Activated naive CD4-positive, alpha-beta T cell treated with Interleukin-2 at 50 U/mL for 16 hours (primary cell): Measurements from ENCODE around the gene TOX2.
"Not testable (repeated sequence)": the region's sequence is repeated elsewhere in the genome, so short reads cannot be mapped to it uniquely, and the experiment has no call there.

ENCODE experiments used
- DNase-seq: peaks from one replicate; pipeline ENCODE4 v3.0.0-alpha.2; 2020

Gene TOX2

GRCh38 chr20:44039147-44039546 lies 124.5 kb downstream of the TOX2 start:
- DNase-seq: no peak

DNA sequence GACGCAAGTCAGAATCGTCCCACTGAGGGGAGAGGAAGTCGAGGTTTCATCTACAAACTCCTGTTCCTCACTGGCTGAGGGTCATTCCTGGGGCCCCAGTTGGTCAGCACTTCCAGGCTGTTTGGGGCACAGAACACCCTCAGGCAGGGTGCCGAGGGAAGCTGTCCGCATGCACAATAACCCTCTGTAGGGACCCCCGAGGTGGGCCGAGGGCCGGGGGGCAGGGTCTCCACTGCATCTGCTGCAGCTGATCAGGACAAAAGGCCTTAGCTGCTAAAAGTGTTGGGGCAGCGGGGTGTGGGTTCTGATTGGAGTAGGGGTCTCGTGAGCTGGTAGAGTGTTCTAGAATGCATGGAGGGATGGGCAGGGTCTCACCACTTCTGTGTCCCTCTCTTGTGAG lies 125.1 kb downstream of the TOX2 start:
- no peak for DNase-seq

GRCh38 chr20:44040202-44040915 lies 125.7 kb downstream of the TOX2 start:
- DNase-seq: no peak

GRCh38 chr20:44041001-44041400 lies 126.3 kb downstream of the TOX2 start:
- no peak for DNase-seq

- DNase-seq: not testable (repeated sequence)
Measured at GRCh38 chr20:44044712-44045111, 130.1 kb downstream of the TOX2 start.

- DNase-seq: no peak
Measured at GRCh38 chr20:44050327-44050726, 135.7 kb downstream of the TOX2 start.

GRCh38 chr20:44050925-44051660 lies 136.4 kb downstream of the TOX2 start:
- DNase-seq: no peak

GRCh38 chr20:44051661-44052000 lies 137.0 kb downstream of the TOX2 start:
- DNase-seq: no peak

DNA sequence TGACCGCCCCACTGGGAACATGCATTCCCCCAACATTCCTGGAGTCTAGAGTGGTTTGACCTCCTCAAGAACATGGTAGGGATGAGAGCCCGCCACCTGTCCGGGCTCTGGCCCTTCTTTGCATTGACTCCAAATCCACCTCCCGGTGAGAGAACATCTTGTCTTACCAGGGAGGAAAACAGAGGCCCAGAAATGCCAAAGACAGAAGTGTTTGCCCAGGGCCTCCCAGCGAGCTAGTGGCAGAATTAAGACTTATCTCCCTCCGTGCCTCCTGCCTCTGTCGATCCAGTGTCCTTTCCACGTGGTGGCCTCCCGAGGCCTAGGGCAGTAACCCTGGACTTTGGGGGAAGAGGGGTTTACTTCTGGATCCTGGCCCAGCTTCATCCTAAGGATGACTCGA lies 137.5 kb downstream of the TOX2 start:
- DNase-seq: no peak

- no peak for DNase-seq
Measured at GRCh38 chr20:44053046-44053445, 138.4 kb downstream of the TOX2 start.

DNA sequence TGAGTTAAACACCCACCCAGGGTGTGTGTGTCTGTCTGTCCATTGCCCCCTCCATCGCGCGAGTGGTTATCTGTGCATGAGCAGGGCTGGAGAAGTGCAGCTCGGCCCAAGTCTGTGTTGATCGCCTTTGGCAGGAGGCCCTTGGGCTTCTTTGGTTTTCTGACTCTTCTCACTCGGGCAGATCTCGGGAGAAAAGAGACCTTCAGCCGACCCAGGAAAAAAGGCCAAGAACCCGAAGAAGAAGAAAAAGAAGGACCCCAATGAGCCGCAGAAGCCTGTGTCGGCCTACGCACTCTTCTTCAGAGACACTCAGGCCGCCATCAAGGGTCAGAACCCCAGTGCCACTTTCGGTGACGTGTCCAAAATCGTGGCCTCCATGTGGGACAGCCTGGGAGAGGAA lies 139.5 kb downstream of the TOX2 start:
- no peak for DNase-seq

- no peak for DNase-seq
Measured at GRCh38 chr20:44054849-44055248, 140.2 kb downstream of the TOX2 start.

- DNase-seq: peak; percentile 25
Measured at GRCh38 chr20:44056010-44056698, 141.5 kb downstream of the TOX2 start.

GRCh38 chr20:44057698-44058675 lies 143.3 kb downstream of the TOX2 start:
- DNase-seq: no peak

DNA sequence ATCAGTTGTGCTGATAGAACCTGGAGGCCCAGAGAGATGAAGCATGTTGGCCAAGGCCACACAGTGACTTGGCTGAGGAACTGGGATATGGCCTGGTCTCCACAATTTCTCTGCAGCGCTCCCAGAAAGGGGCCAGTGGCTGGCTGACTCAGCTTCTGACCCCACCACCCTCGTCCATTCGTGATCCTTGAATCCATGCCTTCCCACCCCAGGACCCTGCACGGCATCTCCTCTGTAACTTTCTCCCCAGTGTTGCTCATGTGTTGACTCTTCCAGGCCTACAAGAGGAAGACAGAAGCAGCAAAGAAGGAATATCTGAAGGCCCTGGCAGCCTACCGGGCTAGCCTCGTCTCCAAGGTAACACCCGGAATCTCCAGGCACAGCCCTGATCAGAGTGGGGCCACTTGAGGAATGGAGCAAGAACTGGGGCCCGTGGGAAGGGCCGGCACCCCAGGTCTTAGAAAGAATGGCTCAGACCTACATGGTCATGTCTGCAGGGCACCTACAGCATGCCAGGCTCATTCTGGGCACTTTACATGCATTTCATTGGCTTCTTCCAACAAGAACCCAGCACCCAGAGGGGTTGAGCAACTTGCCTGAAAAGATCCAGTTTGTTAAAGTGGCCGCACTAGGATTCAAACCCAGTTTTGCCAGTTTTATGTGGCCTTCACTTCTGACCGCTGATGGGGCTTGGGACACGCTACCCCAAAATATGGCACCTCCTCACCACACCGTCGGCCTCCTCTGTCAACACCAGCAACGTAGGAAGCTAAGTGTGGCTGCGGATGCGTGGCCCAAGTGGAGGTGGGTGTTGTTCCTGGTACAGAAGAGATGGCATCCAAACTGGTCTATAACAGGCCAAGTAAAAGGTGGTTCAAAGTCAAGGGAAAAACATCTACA lies 150.1 kb downstream of the TOX2 start:
- no peak for DNase-seq

DNA sequence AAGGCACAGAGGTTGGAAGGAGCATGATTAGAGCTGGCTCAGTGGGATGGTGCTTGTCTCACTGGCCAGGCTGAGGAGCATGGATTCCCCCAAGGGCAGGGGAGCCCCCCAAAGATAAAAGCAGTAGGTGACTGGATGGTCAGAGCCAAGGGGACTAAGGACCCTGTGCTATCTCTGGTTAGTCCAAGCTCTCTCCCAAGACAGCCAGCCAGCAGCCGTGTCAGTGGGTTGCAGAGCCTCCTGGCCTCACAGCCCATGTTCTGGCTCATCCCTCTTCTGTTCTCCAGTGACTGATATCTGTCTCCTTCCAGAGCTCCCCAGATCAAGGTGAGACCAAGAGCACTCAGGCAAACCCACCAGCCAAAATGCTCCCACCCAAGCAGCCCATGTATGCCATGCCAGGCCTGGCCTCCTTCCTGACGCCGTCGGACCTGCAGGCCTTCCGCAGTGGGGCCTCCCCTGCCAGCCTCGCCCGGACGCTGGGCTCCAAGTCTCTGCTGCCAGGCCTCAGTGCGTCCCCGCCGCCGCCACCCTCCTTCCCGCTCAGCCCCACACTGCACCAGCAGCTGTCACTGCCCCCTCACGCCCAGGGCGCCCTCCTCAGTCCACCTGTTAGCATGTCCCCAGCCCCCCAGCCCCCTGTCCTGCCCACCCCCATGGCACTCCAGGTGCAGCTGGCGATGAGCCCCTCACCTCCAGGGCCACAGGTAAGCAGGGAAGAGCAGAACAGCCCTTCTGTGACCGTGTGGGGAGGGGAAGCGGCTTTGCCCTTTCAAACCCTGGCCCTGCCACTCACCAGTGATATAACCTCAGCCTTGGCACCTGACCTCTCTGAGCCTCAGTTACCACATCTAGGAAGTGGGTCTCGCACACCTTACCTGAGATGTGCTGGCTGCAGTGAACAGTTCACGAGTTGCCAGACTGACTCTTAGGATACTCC lies 151.0 kb downstream of the TOX2 start:
- no peak for DNase-seq

DNA sequence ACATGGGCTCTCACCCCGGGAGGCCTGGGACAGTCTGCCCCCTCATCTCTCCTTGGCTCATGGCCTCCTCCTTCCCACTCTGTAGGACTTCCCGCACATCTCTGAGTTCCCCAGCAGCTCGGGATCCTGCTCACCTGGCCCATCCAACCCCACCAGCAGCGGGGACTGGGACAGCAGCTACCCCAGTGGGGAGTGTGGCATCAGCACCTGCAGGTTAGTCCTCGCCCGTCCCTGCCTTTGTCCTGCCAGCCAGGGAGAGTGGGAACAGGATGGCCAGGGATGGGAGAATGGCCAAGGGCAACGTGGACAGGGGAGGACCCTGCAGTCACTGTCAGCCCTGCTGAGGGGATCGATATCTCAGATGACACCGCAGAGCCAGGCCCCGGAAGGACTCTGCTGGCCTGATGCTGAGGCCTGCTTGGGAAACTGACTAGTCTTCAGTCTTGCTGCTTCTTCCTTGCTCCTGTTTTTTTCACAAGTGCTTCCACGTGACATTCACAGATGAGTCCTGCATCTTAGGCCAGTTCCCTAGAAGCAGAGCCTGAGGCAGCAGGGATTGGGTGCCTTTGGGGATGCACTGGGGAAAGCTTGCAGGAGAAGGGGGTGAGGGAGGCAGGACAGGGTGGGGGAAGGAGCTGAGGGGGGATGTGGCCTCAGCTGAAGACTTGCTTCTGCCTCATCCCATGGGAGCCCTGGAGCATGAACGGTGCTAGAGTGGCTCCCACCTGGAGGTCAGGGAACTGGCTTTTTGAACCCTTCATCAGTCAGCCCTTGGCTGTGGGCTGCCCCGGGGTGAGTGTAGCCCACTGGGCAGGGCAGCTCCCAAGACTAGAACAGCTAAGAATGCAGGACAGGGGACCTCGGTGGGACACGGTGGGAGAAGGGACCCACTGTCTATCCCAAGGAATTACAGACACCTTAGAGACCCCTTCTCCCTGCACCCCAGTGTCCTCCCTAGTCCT lies 152.3 kb downstream of the TOX2 start:
- DNase-seq: no peak

GRCh38 chr20:44067650-44068081 lies 153.0 kb downstream of the TOX2 start:
- no peak for DNase-seq
